GM19438 (cell line): ENCODE data around the gene CGB5.
"Not testable (repeated sequence)": the region's sequence is repeated elsewhere in the genome, so short reads cannot be mapped to it uniquely, and the experiment has no call there.

Experiments used
- ATAC-seq: cut with Tn5 transposase; IDR thresholded peaks from one replicate; pipeline ENCODE4 v1.9.1; 2021; ENCODE audit warnings: low read depth; ENCODE audit not compliant: unreplicated experiment

CGB5 gene

DNA sequence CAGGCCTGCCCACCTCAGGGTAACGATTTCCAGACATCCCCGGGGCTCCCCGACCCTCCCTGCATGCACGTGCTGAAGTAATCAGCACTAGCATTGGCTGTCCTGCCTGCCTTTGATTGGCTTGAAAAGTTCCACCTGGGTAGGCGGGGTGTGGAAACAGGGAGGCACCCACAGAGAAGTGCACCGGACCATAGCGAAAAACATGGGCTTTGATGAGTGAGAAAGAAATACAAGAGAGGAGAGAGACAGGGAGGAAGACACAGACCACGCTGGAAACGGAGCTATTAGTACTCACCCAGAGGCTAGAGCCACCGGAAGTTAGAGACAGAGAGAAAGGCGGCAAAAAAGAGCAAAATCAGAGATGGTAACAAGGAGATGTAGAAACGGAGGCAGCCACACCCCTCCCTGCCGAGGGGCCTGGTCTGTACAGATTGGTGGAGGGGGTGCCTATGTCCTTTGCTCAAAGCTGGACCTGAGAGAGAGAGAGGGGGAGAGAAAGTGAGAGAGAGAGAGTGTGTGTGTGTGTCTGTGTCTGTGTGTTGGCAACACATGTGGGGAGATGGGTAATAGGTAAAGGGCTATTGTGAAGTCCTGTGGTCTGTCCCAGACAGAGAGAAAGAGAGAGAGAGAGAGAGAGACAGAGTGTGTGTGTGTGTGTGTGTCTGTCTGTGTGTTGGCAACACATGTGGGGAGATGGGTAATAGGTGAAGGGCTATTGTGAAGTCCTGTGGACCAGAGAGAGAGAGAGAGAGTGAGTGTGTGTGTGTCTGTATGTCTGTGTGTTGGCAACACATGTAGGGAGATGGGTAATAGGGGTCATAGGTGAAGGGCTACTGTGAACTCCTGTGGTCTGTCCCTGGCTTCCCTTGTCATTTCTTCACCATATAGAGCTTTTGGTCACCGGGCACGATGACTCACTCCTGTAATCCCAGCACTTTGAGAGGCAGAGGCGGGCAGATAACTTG lies 22.4 kb upstream of the CGB5 start:
- ATAC-seq: no peak

DNA sequence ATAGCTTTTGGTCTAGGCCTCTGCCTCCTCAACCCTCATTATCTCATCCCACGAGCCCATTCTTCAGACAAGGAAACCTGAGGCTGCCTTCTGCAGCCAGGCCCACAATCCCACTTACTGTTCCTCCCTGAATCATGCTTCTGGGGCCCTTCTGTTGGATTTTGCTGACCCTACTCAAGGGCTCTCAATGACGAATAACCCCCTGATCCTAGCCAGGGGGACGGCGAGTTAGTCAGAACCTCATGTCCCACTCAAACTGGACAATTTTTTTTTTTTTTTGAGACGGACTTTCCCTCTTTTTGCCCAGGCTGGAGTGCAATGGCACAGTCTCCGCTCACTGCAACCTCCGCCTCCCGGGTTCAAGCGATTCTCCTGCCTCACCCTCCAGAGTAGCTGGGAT lies 21.5 kb upstream of the CGB5 start:
- ATAC-seq: no peak

DNA sequence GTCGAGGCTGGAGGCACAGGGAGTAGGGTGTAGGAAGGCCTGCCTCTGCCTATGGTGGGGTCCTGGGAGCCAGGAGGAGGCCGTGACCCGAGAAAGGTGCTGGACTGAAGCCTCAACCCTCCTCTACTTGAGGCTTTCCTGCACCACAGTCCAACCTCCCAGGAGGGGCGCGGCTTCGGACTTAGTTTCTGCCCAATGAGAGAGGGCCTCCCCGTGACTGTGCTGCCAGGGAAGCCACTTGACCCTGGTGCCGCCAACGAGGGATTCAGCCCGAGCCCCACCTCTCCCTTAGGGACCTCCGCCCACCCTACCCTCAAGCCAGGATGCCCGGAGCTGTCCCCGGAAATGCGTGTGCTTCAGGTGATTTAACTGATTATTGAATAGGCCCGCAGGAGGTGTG lies 19.4 kb upstream of the CGB5 start, which contains the start of gene CGB3:
TSS of gene CGB3 (minus strand) at position 101 of the 400 bp plus-strand sequence. CDS start 362 bp downstream, outside the sequence.
- ATAC-seq: not testable (repeated sequence)

DNA sequence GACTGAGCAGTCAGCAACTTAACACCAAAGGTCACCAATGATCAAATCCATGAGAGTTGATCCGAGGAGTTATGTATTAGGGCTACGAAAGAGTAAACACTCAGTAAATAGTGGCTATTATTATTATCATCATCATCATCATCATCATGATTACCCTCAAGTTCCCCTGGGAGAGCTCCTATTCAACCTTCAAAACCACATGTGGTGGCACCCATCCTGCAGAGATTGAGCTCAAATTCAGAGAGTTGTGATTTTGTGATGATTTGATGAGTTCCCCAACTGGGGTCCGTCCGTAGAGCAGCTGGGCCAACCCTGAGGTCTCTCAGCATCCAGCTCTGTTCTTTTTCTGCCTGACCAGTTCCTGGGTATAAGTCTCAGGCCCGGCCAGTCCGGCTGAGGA lies 18.6 kb upstream of the CGB5 start:
- ATAC-seq: not testable (repeated sequence)

DNA sequence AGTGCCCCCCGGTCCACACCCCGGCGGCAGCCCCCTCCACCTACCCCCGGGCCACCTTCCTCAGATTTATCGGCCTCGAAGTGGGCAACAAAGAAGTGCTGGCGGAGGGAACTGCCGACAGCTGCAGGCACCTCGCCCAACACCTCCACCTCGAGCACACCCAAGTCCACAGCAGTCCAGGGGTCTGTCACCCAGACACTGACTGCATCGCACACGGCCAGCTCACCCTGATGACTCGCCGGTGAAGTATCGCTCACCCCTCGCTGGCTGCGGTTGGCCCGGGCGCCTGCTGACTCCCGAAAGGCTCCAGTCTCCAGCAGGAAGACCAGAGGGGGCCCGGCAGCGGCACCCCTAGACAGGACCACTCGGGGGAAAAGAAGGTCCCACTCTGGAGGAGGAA lies 18.0 kb upstream of the CGB5 start:
- not testable (repeated sequence) for ATAC-seq

DNA sequence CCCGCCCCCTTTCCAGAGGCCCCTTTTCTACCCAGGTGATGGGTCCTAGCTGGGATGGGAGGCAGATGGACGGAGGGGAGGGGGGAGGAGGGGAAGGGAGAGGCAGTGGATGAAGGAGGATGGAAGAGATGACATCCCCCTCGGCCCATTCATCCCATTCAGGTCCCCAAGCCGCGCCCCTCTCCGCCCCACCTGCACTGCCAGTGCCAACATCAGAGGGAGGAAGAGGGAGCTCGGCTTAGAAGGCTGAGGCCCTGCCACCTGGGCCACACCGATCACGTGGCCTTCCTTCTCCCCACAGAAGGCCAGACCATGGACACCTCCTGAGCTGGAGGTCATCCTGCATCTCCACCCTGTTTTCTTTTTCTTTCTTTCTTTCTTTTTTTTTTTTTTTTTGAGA lies 15.0 kb upstream of the CGB5 start:
- ATAC-seq: not testable (repeated sequence)

DNA sequence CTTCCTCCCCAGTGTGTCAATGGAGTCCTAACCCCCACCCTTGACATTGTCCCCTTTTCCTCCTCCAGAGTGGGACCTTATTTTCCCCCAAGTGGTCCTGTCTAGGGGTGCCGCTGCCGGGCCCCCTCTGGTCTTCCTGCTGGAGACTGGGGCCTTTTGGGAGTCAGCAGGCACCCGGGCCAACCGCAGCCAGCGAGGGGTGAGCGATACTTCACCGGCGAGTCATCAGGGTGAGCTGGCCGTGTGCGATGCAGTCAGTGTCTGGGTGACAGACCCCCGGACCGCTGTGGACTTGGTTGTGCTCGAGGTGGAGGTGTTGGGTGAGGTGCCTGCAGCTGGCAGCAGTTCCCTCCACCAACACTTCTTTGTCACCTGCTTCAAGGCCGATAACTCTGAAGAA lies 13.9 kb upstream of the CGB5 start:
- ATAC-seq: not testable (repeated sequence)

DNA sequence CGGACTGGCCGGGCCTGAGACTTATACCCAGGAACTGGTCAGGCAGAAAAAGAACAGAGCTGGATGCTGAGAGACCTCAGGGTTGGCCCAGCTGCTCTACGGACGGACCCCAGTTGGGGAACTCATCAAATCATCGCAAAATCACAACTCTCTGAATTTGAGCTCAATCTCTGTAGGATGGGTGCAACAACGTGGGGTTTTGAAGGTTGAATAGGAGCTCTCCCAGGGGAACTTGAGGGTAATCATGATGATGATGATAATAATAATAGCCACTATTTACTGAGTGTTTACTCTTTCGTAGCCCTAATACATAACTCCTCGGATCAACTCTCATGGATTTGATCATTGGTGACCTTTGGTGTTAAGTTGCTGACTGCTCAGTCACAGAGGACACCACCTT lies 13.3 kb upstream of the CGB5 start:
- ATAC-seq: not testable (repeated sequence)

DNA sequence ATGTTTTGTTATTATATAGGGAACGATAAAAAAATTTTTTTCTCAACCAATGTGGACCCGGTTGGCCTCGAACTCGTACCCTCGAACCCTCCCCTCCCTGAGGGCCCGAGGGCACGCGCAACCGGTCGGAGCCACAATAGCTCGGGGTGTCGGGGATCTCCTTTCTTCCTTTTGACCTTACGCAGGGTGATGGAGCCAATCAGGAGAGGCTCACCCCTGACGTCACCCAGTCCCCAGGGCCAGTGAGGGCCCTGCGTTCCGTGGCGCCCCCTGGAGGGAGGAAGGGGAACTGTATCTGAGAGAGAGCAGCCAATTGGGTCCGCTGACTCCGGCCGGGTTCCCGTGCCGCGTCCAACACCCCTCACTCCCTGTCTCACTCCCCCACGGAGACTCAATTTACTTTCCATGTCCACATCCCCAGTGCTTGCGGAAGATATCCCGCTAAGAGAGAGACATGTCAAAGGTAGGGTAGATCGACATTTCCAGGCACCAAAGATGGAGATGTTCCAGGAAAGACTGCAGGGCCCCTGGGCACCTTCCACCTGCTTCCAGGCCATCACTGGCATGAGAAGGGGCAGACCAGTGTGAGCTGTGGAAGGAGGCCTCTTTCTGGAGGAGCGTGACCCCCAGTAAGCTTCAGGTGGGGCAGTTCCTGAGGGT lies 11.9 kb upstream of the CGB5 start, which contains the start of gene CGB2:
TSS of gene CGB2 (plus strand) at position 249 of the 660 bp plus-strand sequence. CDS start at position 455, 206 bp downstream.
- ATAC-seq: not testable (repeated sequence)

DNA sequence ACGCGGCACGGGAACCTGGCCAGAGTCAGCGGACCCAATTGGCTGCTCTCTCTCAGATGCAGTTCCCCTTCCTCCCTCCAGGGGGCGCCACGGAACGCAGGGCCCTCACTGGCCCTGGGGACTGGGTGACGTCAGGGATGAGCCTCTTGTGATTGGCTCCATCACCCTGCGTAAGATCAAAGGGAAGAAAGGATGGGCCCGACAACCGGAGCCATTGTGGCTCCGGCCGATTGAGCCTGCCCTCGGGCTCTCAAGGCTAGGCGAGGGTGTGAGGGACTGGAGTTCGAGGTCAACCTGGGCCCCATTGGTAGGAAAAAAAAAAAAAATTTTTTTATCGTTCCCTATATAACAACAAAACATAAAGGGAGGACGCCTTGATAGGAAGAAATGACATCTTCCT lies 6.8 kb upstream of the CGB5 start, which contains the start of gene CGB1:
TSS of gene CGB1 (minus strand) at position 81 of the 400 bp plus-strand sequence. CDS start 184 bp downstream, outside the sequence.
- not testable (repeated sequence) for ATAC-seq

DNA sequence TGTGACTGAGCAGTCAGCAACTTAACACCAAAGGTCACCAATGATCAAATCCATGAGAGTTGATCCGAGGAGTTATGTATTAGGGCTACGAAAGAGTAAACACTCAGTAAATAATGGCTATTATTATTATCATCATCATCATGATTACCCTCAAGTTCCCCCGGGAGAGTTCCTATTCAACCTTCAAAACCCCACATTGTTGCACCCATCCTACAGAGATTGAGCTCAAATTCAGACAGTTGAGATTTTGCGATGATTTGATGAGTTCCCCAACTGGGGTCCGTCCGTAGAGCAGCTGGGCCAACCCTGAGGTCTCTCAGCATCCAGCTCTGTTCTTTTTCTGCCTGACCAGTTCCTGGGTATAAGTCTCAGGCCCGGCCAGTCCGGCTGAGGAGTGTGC lies 5.5 kb upstream of the CGB5 start:
- ATAC-seq: not testable (repeated sequence)

DNA sequence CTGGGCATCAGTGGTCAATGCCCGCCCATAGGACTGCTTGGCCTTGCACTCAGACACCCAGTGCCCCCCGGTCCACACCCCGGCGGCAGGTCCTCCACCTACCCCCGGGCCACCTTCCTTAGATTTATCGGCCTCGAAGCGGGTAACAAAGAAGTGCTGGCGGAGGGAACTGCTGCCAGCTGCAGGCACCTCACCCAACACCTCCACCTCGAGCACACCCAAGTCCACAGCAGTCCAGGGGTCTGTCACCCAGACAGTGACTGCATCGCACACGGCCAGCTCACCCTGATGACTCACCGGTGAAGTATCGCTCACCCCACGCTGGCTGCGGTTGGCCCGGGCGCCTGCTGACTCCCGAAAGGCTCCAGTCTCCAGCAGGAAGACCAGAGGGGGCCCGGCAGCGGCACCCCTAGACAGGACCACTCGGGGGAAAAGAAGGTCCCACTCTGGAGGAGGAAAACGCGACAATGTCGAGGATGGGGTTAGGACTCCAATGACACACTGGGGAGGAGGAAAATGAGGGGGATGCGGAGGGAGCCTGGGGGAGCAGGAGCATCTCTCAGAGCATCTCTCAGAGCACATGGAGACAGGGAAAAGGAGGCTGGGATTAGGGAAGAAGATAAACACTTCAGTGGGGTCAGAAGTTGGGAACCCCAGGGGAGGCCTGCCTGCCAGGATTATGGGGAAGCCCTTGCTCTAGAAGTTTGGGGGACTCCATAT lies 4.9 kb upstream of the CGB5 start:
- ATAC-seq: not testable (repeated sequence)

DNA sequence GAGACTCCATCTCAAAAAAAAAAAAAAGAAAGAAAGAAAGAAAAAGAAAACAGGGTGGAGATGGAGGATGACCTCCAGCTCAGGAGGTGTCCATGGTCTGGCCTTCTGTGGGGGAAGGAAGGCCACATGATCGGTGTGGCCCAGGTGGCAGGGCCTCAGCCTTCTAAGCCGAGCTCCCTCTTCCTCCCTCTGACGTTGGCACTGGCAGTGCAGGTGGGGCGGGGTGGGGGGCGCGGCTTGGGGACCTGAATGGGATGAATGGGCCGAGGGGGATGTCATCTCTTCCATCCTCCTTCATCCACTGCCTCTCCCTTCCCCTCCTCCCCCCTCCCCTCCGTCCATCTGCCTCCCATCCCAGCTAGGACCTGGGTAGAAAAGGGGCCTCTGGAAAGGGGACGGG lies 3.9 kb upstream of the CGB5 start:
- ATAC-seq: not testable (repeated sequence)

DNA sequence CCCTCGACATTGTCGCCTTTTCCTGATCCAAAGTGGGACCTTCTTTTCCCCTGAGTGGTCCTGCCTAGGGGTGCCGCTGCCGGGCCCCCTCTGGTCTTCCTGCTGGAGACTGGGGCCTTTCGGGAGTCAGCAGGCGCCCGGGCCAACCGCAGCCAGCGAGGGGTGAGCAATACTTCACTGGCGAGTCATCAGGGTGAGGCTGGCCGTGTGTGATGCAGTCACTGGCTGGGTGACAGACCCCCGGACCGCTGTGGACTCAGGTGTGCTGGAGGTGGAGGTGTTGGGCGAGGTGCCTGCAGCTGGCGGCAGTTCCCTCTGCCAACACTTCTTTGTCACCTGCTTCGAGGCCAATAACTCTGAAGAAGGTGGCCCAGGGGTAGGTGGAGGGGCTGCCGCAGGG lies 1.5 kb upstream of the CGB5 start:
- no peak for ATAC-seq

DNA sequence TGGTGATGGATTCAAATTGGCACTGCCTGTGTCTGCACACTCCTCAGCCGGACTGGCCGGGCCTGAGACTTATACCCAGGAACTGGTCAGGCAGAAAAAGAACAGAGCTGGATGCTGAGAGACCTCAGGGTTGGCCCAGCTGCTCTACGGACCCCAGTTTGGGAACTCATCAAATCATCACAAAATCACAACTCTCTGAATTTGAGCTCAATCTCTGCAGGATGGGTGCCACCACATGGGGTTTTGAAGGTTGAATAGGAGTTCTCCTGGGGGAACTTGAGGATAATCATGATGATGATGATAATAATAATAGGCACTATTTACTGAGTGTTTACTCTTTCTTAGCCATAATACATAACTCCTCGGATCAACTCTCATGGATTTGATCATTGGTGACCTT lies 982 bp upstream of the CGB5 start:
- not testable (repeated sequence) for ATAC-seq

DNA sequence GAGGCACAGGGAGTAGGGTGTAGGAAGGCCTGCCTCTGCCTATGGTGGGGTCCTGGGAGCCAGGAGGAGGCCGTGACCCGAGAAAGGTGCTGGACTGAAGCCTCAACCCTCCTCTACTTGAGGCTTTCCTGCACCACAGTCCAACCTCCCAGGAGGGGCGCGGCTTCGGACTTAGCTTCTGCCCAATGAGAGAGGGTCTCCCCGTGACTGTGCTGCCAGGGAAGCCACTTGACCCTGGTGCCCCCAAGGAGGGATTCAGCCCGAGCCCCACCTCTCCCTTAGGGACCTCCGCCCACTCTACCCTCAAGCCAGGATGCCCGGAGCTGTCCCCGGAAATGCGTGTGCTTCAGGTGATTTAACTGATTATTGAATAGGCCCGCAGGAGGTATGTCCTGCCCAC lies 5.4 kb downstream of the CGB5 start, which contains the start of gene CGB8:
TSS of gene CGB8 (minus strand) at position 101 of the 400 bp plus-strand sequence. CDS start 372 bp downstream, outside the sequence.
- ATAC-seq: not testable (repeated sequence)

DNA sequence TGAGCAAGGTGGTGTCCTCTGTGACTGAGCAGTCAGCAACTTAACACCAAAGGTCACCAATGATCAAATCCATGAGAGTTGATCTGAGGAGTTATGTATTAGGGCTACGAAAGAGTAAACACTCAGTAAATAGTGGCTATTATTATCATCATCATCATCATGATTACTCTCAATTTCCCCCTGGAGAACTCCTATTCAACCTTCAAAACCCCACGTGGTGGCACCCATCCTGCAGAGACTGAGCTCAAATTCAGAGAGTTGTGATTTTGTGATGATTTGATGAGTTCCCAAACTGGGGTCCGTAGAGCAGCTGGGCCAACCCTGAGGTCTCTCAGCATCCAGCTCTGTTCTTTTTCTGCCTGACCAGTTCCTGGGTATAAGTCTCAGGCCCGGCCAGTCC lies 6.2 kb downstream of the CGB5 start:
- ATAC-seq: not testable (repeated sequence)

DNA sequence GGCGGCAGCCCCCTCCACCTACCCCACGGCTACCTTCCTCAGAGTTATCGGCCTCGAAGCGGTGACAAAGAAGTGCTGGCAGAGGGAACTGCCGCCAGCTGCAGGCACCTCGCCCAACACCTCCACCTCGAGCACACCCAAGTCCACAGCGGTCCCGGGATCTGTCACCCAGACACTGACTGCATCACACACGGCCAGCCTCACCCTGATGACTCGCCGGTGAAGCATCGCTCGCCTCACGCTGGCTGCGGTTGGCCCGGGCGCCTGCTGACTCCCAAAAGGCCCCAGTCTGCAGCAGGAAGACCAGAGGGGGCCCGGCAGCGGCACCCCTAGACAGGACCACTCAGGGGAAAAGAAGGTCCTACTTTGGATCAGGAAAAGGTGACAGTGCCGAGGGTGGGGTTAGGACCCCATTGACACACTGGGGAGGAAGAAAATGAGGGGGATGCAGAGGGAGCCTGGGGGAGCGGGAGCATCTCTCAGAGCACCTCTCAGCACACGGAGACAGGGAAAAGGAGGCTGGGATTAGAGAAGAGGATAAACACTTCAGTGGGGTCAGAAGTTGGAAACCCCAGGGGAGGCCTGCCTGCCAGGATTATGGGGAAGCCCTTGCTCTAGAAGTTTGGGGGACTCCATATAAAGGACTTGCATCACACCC lies 6.9 kb downstream of the CGB5 start:
- ATAC-seq: not testable (repeated sequence)

DNA sequence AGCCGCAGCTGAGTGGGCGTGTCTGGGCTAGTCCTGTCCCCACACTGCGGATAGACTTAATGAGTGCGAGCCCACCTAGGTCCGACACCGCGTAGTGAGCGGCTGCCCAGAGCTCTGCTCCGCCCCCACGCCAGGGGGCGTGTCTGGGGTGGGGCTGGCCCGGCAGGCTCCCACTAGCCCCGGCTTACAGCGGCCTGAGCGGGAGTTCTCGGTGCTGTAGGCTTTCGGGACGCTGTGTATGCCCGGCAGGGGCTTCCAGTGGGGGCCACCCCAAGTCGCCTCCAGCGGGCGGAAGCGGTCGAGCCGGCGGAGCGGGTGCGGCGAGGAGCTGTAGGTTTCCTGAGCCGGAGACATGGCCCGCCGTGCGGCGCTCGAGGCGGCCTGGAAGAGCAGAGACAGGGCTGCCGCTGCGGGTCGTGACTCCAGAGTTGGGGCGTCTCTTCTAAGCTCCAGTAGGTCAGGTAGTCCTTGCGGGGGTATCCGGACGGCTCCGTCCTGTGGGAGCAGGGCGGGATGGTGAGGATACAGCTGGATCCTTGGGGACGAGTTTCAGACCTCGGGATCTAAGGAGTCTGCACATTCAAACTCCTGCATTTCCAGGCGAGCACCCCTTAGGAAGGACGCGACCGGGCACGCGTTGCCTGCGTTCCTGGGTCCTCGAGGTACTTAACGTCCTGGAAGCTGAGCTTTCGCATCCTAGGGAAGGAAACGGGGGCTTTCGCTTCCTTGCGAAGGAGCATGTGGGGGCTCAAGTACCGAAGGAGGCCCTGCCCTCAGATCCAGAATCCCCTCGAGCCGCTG lies 12.7 kb downstream of the CGB5 start:
- ATAC-seq: no peak
